ENCODE measurements around the gene SGCA.

DNA sequence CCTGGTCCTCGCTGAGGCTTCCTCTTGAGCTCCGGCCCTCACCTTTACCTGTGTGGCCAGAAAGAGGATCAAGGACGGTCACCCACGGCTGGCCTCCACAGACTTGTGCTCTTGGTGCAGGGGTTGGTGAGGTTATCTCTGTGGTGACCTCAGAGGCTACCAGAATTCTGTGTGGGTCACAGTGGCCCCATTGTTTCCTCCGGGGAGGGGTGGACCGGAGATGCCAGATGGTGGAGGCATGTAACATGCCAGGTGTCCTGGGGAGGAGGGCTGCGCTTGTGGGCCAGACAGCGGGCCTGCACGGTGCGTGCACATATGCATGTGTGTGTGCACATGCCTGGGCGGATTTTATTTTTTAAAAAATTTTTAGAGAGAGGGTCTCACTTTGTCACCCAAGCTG, 6.3 kb downstream of the SGCA start:
- TF ChIP-seq, protein P1, sequence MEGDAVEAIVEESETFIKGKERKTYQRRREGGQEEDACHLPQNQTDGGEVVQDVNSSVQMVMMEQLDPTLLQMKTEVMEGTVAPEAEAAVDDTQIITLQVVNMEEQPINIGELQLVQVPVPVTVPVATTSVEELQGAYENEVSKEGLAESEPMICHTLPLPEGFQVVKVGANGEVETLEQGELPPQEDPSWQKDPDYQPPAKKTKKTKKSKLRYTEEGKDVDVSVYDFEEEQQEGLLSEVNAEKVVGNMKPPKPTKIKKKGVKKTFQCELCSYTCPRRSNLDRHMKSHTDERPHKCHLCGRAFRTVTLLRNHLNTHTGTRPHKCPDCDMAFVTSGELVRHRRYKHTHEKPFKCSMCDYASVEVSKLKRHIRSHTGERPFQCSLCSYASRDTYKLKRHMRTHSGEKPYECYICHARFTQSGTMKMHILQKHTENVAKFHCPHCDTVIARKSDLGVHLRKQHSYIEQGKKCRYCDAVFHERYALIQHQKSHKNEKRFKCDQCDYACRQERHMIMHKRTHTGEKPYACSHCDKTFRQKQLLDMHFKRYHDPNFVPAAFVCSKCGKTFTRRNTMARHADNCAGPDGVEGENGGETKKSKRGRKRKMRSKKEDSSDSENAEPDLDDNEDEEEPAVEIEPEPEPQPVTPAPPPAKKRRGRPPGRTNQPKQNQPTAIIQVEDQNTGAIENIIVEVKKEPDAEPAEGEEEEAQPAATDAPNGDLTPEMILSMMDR (IDR thresholded peaks at IDR 0.05), result no peak
- TF ChIP-seq EP300 (IDR thresholded peaks at IDR 0.05), result no peak

All from tibial nerve (tissue), 4 donors.